ENCODE measurements around the gene ZEB2.

The ZEB2 gene

DNA sequence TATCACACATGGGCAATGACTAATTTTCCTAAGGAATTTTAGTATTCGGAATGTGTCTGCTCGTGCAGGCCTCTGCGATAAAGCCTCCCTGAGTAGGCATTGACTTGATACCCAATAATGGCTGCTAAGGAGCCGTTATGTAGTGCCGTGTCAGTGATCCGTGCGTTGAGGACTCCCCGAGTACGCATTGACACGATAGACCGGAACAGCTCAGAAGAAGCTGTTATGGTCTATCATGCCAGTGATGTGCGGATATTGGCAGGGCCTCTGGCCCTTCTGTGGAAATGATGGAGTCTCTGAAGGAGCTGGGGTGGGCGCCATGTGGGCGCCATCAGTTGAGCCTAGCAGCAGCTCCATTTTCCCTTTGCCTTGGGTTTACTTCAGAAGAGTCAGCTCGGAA is 29.1 kb downstream of the ZEB2 start:
- Histone ChIP-seq H3K4me3 (replicated peaks; ENCODE audit: low read depth, low read length) (peak overlapping the region; percentile 41), H3K27me3 (replicated peaks; ENCODE audit: control insufficient read depth, insufficient read depth, low read length) (no peaks in the 10 kb centered on the region; the same call in 1 of the 2 replicates), H3K36me3 (ENCODE audit: control insufficient read depth, insufficient read depth, low read length) (no peaks in the 10 kb centered on the region)
- DNase-seq (ENCODE audit: extremely low read depth, insufficient read length), result peak; percentile 31
- TF ChIP-seq, protein P1, sequence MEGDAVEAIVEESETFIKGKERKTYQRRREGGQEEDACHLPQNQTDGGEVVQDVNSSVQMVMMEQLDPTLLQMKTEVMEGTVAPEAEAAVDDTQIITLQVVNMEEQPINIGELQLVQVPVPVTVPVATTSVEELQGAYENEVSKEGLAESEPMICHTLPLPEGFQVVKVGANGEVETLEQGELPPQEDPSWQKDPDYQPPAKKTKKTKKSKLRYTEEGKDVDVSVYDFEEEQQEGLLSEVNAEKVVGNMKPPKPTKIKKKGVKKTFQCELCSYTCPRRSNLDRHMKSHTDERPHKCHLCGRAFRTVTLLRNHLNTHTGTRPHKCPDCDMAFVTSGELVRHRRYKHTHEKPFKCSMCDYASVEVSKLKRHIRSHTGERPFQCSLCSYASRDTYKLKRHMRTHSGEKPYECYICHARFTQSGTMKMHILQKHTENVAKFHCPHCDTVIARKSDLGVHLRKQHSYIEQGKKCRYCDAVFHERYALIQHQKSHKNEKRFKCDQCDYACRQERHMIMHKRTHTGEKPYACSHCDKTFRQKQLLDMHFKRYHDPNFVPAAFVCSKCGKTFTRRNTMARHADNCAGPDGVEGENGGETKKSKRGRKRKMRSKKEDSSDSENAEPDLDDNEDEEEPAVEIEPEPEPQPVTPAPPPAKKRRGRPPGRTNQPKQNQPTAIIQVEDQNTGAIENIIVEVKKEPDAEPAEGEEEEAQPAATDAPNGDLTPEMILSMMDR (IDR thresholded peaks at IDR 0.05; ENCODE audit: insufficient read depth, low read length, poor library complexity, severe bottlenecking), result no peak

DNA sequence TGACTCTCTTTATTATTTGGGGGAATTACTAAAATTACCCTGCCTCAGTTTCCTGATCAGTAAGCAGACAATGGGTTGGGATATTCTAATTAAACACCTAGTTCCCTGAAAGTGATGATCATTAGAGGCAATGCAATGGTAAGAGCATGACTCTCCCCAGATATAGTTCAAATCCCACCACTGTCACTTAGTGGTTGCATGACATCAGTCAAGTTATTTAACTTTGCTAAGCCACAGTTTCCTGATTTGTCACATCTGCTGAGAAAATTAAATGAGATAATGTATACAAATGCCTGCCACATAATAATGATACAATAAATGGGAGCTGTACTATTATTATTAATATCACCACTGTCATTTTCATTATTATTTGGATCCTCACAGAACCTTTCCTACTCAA is 29.9 kb downstream of the ZEB2 start:
- no peak overlapping the region for H3K4me3 ChIP-seq (replicated peaks; ENCODE audit: low read depth, low read length)
- TF ChIP-seq, protein P1 (IDR thresholded peaks at IDR 0.05; ENCODE audit: insufficient read depth, low read length, poor library complexity, severe bottlenecking), result no peak
- no peaks in the 10 kb centered on the region; the same call in 1 of the 2 replicates for H3K27me3 ChIP-seq (replicated peaks; ENCODE audit: control insufficient read depth, insufficient read depth, low read length)
- peak; percentile 33 for DNase-seq (ENCODE audit: extremely low read depth, insufficient read length)
- H3K36me3 ChIP-seq (ENCODE audit: control insufficient read depth, insufficient read depth, low read length), result no peaks in the 10 kb centered on the region

DNA sequence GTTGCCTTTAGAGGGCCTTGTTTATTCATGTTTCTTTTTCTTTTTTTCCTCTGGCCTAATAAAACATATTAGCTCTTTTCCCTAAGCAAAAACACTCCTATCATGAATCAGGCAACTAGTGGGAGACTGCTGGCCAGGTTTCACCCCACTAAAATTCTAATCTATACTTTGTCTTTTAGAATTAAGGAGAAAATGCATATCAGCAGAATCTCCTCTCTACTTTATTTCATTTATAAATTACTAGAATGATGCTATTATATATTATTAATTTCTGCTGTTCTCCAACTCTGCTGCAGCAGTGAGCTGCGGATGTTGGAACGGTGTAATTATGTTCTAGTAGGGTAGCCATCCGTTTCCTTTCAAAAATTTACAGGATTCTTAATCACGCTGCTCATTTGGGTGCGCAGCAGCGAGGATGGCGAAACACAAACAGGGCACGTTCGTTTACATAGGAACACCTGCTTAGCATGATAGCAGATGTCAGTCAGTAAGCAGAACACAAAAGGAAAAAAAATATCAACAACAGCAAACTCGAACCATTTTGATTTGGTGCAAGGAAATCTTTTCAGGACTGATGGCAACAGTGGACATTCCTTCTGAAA is 30.5 kb downstream of the ZEB2 start:
- no peak overlapping the region for H3K4me3 ChIP-seq (replicated peaks; ENCODE audit: low read depth, low read length)
- no peak for DNase-seq (ENCODE audit: extremely low read depth, insufficient read length)

DNA sequence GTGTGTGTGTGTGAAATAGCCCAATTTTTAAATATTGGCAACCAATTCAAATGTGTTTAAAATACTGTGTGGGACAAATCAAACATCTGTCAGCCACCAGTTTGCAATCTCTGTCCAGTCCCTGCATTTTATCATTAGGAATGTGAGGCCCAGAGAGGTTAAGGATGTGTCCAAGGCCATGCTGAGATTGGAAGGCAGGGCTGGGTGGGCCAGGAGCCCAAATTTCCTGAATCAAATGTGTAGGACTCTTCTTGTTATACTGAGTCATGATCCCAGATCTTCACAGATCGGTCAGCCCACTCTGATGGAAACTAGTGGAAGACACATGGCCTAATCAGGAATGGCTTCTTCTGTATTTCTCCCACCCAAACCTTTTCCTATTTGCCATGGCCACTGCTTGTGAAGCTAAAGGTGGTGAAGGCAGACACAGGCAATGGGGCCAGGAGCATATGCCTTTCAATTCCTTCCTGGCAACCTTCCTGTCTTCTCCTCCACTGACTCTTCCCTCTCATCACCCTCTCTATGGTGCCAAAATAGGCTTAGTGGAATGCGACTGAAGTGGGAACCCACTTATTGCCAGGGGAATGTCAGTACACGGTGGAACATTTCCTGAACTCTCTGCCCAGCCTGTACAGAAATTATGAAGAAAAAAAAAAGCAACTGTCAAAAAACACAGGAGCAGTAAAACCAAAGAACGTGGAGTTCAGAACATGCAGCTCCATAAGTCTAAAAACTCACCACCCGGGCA is 35.5 kb downstream of the ZEB2 start:
- TF ChIP-seq, protein P1 (IDR thresholded peaks at IDR 0.05; ENCODE audit: insufficient read depth, low read length, poor library complexity, severe bottlenecking), result no peak
- no peak for DNase-seq (ENCODE audit: extremely low read depth, insufficient read length)
- Histone ChIP-seq H3K4me3 (replicated peaks; ENCODE audit: low read depth, low read length) (no peak overlapping the region), H3K36me3 (ENCODE audit: control insufficient read depth, insufficient read depth, low read length) (no peaks in the 10 kb centered on the region), H3K27me3 (replicated peaks; ENCODE audit: control insufficient read depth, insufficient read depth, low read length) (no peaks in the 10 kb centered on the region; the same call in none of the 2 replicates)

More for the DNA sequence above, 30.5 kb downstream of the ZEB2 start:
- Histone ChIP-seq H3K27me3 (replicated peaks; ENCODE audit: control insufficient read depth, insufficient read depth, low read length) (no peaks in the 10 kb centered on the region; the same call in 1 of the 2 replicates), H3K36me3 (ENCODE audit: control insufficient read depth, insufficient read depth, low read length) (no peaks in the 10 kb centered on the region)
- TF ChIP-seq, protein P1 (IDR thresholded peaks at IDR 0.05; ENCODE audit: insufficient read depth, low read length, poor library complexity, severe bottlenecking), result no peak

DNA sequence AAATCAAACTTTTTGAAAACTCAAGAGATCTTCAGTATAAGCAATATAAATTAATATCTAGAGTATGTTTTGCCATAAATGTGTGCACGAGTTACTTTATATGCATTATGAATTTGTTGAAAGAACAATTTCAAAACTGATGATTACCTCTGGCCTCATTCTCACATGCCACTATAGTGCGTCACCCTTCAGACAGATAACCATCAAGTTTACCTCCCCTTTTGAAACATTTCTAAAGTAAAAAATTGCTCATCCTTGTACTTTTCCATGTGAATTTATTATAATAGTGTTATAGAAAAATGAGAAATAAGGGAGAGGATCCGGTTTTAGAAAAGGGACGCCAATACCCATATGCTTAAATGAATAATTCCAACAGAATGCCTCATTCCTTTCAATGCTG is 38.3 kb downstream of the ZEB2 start:
- Histone ChIP-seq H3K36me3 (ENCODE audit: control insufficient read depth, insufficient read depth, low read length) (no peaks in the 10 kb centered on the region), H3K4me3 (replicated peaks; ENCODE audit: low read depth, low read length) (no peak overlapping the region), H3K27me3 (replicated peaks; ENCODE audit: control insufficient read depth, insufficient read depth, low read length) (no peaks in the 10 kb centered on the region; the same call in none of the 2 replicates)
- TF ChIP-seq, protein P1 (IDR thresholded peaks at IDR 0.05; ENCODE audit: insufficient read depth, low read length, poor library complexity, severe bottlenecking), result no peak
- DNase-seq (ENCODE audit: extremely low read depth, insufficient read length), result no peak
